ENCODE measurements around the gene MARCHF9.

MARCHF9 gene

DNA sequence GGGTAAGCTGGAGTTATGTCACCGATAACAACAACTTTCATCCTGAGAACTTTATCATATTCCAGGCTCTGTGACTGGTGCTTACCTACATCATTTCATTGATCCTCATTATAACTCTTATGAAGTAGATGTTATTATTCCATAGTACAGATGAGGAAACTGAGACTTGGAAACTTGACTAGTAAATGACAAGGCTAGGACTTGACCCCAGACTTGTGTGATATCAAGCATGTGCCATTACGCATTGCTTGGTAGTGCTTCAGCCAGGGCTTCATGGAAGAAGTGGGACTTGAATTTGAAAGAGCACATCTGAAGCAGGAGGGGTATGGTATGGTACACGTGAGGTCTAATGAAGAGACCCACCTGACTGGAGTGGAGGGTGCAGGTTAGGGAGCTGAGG is 51.8 kb downstream of the MARCHF9 start:
- DNase-seq, result no peak

DNA sequence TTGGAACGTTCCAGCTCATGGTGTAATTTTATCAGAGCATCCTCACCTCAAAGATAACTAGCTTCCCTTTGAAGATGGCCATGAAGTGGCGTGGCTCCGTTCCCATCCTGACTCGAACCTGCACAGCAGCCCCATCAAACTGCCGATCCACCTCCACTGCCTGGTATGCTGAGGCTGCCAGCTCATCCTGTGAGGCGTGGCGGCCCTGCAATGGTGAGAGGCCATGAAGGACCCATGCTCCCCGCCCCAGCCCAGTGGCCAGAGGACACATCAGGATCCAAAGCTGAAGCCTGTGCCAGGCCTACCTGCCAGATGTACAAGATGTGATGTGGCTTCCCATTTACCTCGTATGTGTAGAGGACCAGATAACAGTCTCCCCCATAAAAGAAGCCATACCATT is 52.4 kb downstream of the MARCHF9 start:
- no peak for DNase-seq

- DNase-seq, result no peak
These were observed 53.4 kb downstream of the MARCHF9 start for GRCh38 chr12:57808351-57808750.

DNA sequence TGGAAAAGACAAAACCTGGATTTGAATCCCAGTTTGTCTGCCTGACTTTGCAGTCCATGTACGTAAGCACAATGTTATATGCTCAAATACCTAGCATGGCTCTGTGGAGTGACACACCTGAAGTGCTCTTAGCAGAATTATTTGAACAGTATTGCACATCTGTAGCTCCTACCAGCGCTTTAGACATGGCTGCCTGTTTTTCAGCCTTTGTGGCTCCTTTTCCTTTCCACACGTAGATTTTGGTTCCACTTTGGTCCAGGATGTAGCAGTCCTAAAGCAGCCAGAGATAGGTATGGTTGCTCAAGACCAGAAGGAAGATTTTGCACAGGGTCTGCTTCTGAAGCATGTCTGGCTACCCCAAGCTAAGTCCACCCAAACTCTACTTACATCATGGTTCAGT is 54.5 kb downstream of the MARCHF9 start:
- no peak for DNase-seq
